NCI-H526 (cell line): ENCODE measurements around the gene NECTIN1.

Experiments used
- DNase-seq, 2 experiments: peaks; one replicate each; lab custom pipeline; 2025; lab: John Stamatoyannopoulos, UW

NECTIN1 gene

DNA sequence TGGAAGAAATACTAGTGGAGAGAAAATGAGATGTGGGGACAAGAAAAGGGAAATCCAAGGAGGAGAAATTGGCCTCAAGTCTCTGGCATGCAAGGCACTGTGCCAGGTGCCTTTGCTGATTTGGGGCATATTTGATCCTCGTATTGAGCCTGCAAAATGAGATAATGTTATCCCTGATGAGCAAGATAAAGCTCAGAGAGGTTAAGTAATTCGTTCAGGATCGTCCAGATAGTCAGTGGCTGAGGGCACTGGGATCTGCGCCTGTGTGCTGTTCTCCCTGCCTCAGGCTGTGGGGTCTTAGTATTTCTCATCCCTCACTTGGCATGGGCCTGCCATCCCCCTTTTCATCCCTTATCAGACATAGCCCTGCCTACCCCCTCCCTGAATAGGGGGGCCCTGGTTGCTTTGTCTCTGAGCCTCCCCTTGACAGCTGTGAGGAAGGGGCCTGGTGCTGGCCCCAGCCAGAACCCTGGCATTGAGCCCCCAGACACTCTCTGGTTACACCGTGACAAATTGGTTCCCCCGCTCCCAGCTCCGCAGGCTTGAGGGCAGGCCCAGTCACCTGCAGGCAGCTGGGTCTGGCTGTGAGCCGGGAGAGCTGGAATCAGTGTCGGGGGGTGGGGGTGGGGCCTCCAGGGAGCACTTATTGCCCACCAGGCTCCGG, 85.7 kb downstream of the NECTIN1 start:
- DNase-seq: no peak

GRCh38 chr11:119641983-119642745, 86.8 kb downstream of the NECTIN1 start:
- DNase-seq: peak; percentile 21 to 88

- DNase-seq: no peak
These were observed 88.5 kb downstream of the NECTIN1 start for GRCh38 chr11:119640541-119640940.

- DNase-seq: no peak
These were observed 89.3 kb downstream of the NECTIN1 start for GRCh38 chr11:119639642-119640205.

DNA sequence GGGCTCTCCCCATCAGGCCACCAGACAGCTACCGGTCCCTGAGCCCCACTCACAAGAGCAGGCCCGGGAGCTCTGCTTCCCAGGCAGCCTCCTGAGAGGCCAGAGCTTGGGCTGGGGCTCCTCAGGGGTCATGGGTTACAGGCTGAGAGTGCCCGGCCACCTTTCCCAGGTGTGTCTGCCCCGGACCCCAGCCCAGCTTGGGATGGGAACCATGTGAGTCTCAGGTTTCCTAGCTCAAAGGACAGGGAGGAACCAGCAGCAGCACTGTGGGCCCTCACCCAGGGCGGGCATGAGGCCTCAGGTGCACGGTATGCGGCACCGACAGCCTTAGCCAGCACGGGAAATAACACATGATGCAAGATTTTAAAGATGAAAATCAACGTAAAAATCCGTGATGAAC, 90.1 kb downstream of the NECTIN1 start:
- no peak for DNase-seq

DNA sequence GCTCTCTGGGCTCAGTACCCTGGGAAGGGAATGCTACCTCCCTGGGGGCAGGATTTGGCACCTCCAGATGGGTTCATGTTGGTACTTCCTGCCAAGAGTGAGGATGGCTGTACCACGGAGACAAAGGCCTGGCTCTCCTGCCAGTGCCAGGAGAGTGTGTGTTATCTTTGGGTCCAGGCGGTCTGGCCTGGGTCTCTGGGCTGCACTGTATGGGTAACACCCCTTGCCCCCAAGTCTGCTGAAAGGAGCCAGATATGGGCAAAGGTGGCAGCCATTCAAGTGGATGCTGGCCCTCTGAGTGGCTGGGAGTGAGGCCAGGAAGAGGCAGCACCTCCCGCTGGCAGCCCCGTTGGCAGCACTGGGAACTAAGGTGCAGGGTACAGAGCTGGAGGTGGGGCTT, 91.5 kb downstream of the NECTIN1 start:
- no peak for DNase-seq

- no peak for DNase-seq
These were observed 93.2 kb downstream of the NECTIN1 start for GRCh38 chr11:119635776-119636175.

DNA sequence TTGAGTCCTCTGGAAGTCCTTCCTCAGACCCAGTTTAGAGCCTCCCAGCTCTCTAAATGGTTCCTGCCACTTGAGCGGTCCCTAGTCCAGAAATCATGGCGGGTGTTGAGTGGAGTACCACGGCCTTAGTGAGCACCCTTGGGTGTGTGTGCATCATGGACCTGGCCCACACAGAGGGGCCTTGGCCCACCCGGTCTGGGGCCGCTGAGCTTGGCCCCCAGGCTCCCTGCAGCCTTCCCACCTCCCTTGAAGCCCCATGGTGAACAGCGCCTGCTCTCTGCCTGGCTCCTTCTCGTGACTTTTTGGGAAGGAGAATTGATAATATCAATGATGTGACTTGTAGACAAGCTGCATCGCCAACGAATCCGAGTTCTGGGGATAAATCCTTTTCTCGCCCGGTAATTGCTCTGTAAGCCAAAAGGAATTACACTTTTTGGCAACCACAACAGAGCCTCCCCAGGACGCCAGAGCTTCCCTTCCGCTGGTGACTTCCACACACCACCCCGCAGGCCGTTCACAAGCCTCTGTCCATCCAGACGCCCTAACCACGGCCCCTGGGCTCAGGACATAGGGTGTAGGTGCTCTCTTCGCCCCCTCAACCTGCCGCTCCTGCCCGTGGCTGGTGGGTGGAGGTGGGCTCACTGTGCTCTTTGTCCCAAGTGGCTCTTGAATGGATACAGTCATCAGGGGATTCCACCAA, 93.8 kb downstream of the NECTIN1 start:
- no peak for DNase-seq

DNA sequence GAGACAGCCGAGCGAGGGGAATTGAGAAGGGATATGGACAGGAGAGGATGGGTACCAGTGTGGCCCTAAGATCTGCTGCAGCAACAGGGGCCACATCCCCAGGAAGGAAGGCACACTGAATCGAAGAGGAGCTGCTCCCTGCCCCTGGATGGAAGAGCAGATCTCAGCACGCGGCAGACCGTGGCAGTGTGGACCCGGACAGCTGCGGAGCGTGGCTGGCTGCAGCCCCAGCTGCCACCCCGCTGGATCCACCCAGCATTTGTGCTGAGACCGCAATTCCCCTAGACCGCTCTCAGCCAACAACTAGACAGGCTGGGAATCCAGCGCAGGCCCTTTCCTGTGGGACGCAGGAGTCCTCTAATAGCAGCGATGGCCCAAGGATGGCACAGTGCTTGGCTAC, 94.7 kb downstream of the NECTIN1 start:
- DNase-seq: no peak

GRCh38 chr11:119629834-119630624, 99.0 kb downstream of the NECTIN1 start:
- no peak for DNase-seq

DNA sequence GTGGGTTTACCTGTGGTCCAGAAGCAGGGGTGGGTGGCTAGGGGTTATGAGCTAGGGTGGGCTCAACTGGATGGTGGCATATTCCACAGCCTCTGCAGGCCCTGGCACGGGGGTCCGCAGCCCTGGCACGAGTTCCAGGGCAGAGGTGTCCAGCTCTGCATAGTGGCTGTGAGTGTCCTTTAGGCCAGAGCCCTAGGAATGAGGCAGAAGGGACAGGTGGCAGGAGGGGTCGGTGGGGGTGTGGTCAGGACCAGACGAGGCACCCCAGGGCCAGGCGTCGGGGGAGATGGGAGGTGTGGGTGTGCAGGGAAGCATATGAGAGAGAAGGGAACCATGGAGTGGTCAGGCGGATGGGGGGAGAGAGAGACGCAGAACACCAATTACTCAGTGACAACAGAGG, 99.9 kb downstream of the NECTIN1 start:
- no peak for DNase-seq

DNA sequence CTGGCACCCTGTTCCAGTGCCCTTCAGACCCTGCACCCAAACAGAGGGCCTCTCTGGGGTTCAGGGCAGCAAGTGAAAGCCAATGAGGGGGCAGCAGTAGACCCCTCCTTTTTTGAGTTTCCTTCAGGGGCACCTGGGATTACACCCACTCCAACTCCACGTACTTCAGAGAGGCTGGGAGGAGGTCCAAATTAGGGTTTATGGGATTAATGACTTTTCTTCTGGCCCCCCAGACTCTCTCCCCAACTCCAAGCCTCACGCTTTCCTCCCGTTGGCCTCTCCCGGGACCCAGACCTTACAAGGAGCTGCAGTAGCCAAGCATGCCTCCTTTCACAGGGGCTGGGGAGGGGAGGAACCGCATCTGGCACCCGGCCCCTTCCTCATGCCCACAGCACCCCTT, 101.7 kb downstream of the NECTIN1 start:
- DNase-seq: no peak

- DNase-seq: no peak
These were observed 102.1 kb downstream of the NECTIN1 start for GRCh38 chr11:119626871-119627270.

DNA sequence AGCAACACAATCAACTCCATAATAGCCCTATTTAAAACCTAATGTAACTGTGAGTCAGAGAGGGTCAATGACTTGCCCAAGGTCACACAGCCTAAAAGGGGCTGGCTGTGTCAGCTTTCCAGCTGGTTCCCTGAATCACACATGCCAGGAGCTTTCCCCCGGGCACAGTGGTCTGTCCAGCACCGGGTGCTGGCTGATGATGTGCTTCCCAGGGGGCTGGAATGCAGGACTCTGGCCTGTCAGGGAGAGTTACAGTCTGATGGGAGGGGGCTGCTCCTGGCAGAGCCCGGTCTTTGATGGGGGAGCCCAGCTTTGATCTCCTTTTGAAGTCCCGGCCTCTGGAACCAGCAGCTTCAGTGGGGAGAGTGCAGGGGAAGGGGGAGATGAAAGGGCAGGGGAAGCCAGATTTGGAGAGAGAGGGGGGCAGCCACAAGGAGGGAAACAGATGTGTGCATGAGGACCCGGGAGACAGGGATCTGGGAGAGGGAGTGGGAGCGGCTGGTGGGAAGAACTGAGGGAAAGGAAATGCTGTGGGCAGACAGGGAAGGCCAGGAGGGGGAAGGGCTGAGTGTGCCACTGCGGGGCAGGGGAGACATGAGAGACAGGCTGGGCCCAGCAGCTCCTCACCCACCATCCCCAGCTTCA, 102.7 kb downstream of the NECTIN1 start:
- no peak for DNase-seq

DNA sequence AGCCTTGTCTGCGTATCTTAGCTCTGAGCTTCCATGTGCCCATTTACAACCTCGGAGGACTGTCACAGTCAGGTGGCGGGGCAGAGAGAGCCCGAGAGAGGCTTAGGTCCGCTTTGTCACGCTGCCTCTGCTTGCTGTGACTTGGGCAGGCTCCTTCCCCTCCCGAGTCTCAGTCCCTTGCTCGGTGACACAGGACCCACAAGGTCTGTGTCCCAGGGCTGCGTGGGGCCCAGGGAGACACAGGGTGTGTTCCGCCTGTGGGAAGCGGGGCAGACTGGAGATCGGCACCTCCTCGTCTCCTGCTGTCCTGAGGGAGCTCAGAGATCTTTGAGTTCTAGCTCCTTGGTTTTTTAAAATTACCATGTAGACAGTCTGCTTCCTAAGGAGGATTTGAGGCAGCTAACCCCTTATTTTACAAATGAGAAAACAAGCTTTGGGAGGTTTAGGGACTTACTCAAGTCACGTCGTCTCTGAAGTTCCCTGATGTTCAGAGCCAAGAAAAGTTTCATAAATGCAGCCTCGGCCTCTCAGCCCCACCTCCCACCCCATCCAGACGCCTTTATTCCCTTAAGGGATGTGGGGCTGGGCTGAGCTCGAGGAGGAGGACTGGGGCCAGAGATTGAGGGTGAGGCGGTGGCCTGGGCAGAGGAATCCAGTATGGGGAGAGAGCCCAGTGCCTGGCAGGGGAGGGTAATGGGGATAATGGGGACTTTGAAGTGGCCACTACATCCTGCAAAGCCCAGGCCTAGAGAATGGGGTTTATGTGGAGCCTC, 103.6 kb downstream of the NECTIN1 start:
- no peak for DNase-seq

GRCh38 chr11:119624629-119625028, 104.4 kb downstream of the NECTIN1 start:
- DNase-seq: peak in 1 of 2 experiments; percentile 43

DNA sequence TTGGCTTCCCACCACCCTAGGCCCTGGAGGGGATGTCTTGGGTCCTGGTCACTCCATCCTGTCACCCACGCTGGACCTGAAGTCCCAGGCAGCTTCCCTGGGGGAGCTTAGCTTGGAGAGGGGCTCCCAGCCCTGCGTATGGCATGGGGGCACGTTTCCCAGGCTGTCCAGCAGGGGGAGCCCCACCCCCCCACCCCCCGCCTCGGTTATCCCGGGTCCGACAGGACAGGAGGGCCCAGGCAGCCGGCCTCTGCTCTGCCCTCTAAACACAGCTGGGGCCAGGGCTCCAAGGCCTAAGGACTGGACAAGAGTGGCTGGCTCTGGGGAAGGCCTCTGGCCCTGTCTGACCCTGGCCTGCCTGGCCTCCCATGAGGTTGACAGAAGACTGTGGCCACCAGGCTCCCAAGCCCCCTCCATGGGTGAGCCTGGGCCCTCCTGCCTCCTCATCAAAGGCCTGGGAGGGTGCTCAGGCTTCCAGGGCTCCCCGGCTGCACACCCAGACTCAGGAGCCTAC, 104.8 kb downstream of the NECTIN1 start:
- DNase-seq: peak in 1 of 2 experiments; percentile 65

GRCh38 chr11:119623682-119624081, 105.3 kb downstream of the NECTIN1 start:
- no peak for DNase-seq

GRCh38 chr11:119622454-119623143, 106.4 kb downstream of the NECTIN1 start:
- no peak for DNase-seq

GRCh38 chr11:119619665-119620064, 109.3 kb downstream of the NECTIN1 start:
- no peak for DNase-seq
